GM23338 (cell line): ENCODE results near the gene ZDHHC9. TPM values are rescaled to one million over a fixed set of nuclear protein-coding genes. Genes with fewer than 3 reads are reported as not detected.

Experiments used
- ATAC-seq: fragments of 200-7000 bp; cut with Tn5 transposase; 3 replicates; pipeline ENCODE4 v1.9.1; 2020
- DNase-seq: peaks from one replicate; pipeline ENCODE4 v3.0.0-alpha.2; 2015; ENCODE audit warnings: low spot score
- H2AFZ ChIP-seq: fragments of 200-600 bp; sonication (generic); 2 replicates; pipeline ENCODE4 v1.8.0; 2016; ENCODE audit warnings: antibody characterized with exemption, mild to moderate bottlenecking, moderate library complexity
- H3F3A ChIP-seq: fragments of 200-600 bp; sonication (generic); replicated peaks from 2 replicates; pipeline ENCODE4 v1.8.0; 2017; ENCODE audit warnings: antibody characterized with exemption, mixed run types, low read depth
- H3K27ac ChIP-seq: fragments of 200-600 bp; sonication (generic); 2 replicates; pipeline ENCODE4 v1.6.1; 2016; ENCODE audit warnings: low read depth
- H3K27me3 ChIP-seq: fragments of 200-600 bp; sonication (generic); 2 replicates; pipeline ENCODE4 v1.8.0; 2016; ENCODE audit warnings: mild to moderate bottlenecking, mixed run types, moderate library complexity; ENCODE audit not compliant: insufficient read depth
- H3K36me3 ChIP-seq: fragments of 200-600 bp; sonication (generic); 2 replicates; pipeline ENCODE4 v1.8.0; 2016; ENCODE audit warnings: mild to moderate bottlenecking; ENCODE audit not compliant: insufficient read depth
- H3K4me1 ChIP-seq: fragments of 200-600 bp; sonication (generic); 2 replicates; pipeline ENCODE4 v1.8.0; 2016; ENCODE audit warnings: mild to moderate bottlenecking, moderate library complexity; ENCODE audit not compliant: insufficient read depth
- H3K4me2 ChIP-seq: fragments of 200-600 bp; sonication (generic); 2 replicates; pipeline ENCODE4 v1.7.1; 2017; ENCODE audit warnings: mixed run types
- H3K4me3 ChIP-seq: fragments of 200-600 bp; sonication (generic); 2 replicates; pipeline ENCODE4 v1.6.1; 2016; ENCODE audit warnings: mixed run types
- H3K79me2 ChIP-seq: fragments of 200-600 bp; sonication (generic); replicated peaks from 2 replicates; pipeline ENCODE4 v1.8.0; 2017; ENCODE audit warnings: mild to moderate bottlenecking; ENCODE audit not compliant: insufficient read depth
- H3K9me2 ChIP-seq: fragments of 200-600 bp; sonication (generic); 2 replicates; pipeline ENCODE4 v1.8.0; 2017; ENCODE audit not compliant: insufficient read depth
- H4K20me1 ChIP-seq: fragments of 200-600 bp; sonication (generic); replicated peaks from 2 replicates; pipeline ENCODE4 v1.8.0; 2017; ENCODE audit warnings: mild to moderate bottlenecking; ENCODE audit not compliant: insufficient read depth
- H3K27ac Mint-ChIP-seq: 2 replicates; pipeline ENCODE4 v1.8.0; 2020; ENCODE audit warnings: inconsistent platforms, mild to moderate bottlenecking, moderate library complexity, mixed read lengths
- H3K27me3 Mint-ChIP-seq: 3 replicates; pipeline ENCODE4 v1.8.0; 2022; ENCODE audit warnings: low read depth, mild to moderate bottlenecking, moderate library complexity, mixed read lengths, inconsistent platforms; ENCODE audit not compliant: insufficient read depth, poor library complexity
- H3K36me3 Mint-ChIP-seq: 3 replicates; pipeline ENCODE4 v1.8.0; 2021; ENCODE audit warnings: low read depth, mild to moderate bottlenecking, inconsistent platforms, moderate library complexity, mixed read lengths
- H3K4me1 Mint-ChIP-seq: 3 replicates; pipeline ENCODE4 v1.8.0; 2020; ENCODE audit warnings: mild to moderate bottlenecking, inconsistent platforms, mixed read lengths
- H3K4me3 Mint-ChIP-seq: 3 replicates; pipeline ENCODE4 v1.8.0; 2021; ENCODE audit warnings: moderate library complexity, mild to moderate bottlenecking, inconsistent platforms, mixed read lengths
- H3K9me3 Mint-ChIP-seq: 3 replicates; pipeline ENCODE4 v1.8.0; 2020; ENCODE audit warnings: moderate library complexity, mild to moderate bottlenecking, inconsistent platforms, mixed read lengths
- CREB1 ChIP-seq: fragments of 250-450 bp; sonication (Bioruptor Pico); IDR thresholded peaks from 2 replicates; pipeline ENCODE4 v1.5.0; 2020; ENCODE audit warnings: low read depth, mild to moderate bottlenecking, moderate library complexity
- CTCF ChIP-seq, 2 experiments: fragments of 200-600 bp in 1 of 2; sonication (generic) in 1 of 2; conservative IDR thresholded peaks; 2 replicates each; pipeline versions ENCODE4 v1.5.1 to v1.6.1; 2016 to 2017; ENCODE audit warnings: antibody characterized with exemption in 2 of 2, low read depth in 2 of 2, mild to moderate bottlenecking in 2 of 2, moderate library complexity in 1 of 2
- NANOG ChIP-seq: IDR thresholded peaks from 2 replicates; pipeline ENCODE4 v1.6.1; 2016; ENCODE audit warnings: antibody characterized with exemption, borderline replicate concordance
- polyA plus RNA-seq: library from polyadenylated mRNA; unstranded; fragments of >200 nt; fragmentation: Nextera tagmentation; extraction: Ambion mirVana; gene quantifications from 2 replicates; pipeline ENCODE4 v1.2.1, GENCODE V29; 2016
- total RNA-seq: library from RNA; depleted of rRNA; stranded (reverse); fragments of >200 nt; shearing (Covaris generic); gene quantifications from 2 replicates; pipeline ENCODE4 v1.2.3, GENCODE V29; 2014
- TF ChIP-seq, protein P1 (sequence below): fragments of 250-450 bp; sonication (Bioruptor Pico); IDR thresholded peaks from 2 replicates; pipeline ENCODE4 v1.5.0; 2020; ENCODE audit warnings: mild to moderate bottlenecking, moderate library complexity

The ZDHHC9 gene
- total and polyA plus RNA-seq, 2 experiments from 2014 or later, result 14.2 to 17.6 TPM

DNA sequence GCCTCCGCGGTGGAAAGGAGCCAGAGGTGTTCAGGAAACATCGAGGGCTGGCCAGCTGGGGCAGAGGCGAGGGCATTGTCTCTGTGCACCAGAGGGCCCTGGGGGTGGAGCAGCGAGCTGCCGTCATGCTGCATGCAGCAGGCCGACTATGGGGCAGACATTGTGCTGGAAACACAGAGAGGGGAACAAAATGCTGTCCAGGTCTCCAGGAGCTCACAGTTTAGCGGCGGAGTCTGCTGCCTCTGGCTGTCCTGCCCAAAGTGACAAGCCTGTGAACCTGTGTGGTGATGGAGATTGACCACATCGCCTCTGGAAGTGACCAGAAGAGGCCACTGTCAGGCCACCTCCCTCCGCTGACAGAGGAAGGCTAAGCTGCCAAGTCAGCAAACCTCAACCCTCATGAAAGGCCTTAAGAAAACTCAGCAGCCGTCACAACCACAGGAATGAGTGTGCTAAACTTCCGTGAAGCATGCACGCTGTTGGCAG lies 84.1 kb downstream of the ZDHHC9 start:
- ATAC-seq, result peak; percentile 26
- no peaks in the 10 kb centered on the region for H3K9me3 Mint-ChIP-seq
- no peak overlapping the region for H3K27ac ChIP-seq
- H3K4me1 Mint-ChIP-seq, result peaks cover 6% of the 10 kb centered on the region; the same call in 2 of the 3 replicates
- H3K36me3 Mint-ChIP-seq, result no peaks in the 10 kb centered on the region
- peak; percentile 2 for DNase-seq
- H3K27ac Mint-ChIP-seq, result no peak overlapping the region
- no peaks in the 10 kb centered on the region for H3K79me2 ChIP-seq
- H3K27me3 ChIP-seq, result no peaks in the 10 kb centered on the region
- H3F3A ChIP-seq, result no peaks in the 10 kb centered on the region
- H3K4me2 ChIP-seq, result no peak overlapping the region
- H3K4me3 Mint-ChIP-seq, result no peak overlapping the region
- H3K4me3 ChIP-seq, result no peak overlapping the region
- H3K9me2 ChIP-seq, result no peaks in the 10 kb centered on the region
- TF ChIP-seq, protein P1, sequence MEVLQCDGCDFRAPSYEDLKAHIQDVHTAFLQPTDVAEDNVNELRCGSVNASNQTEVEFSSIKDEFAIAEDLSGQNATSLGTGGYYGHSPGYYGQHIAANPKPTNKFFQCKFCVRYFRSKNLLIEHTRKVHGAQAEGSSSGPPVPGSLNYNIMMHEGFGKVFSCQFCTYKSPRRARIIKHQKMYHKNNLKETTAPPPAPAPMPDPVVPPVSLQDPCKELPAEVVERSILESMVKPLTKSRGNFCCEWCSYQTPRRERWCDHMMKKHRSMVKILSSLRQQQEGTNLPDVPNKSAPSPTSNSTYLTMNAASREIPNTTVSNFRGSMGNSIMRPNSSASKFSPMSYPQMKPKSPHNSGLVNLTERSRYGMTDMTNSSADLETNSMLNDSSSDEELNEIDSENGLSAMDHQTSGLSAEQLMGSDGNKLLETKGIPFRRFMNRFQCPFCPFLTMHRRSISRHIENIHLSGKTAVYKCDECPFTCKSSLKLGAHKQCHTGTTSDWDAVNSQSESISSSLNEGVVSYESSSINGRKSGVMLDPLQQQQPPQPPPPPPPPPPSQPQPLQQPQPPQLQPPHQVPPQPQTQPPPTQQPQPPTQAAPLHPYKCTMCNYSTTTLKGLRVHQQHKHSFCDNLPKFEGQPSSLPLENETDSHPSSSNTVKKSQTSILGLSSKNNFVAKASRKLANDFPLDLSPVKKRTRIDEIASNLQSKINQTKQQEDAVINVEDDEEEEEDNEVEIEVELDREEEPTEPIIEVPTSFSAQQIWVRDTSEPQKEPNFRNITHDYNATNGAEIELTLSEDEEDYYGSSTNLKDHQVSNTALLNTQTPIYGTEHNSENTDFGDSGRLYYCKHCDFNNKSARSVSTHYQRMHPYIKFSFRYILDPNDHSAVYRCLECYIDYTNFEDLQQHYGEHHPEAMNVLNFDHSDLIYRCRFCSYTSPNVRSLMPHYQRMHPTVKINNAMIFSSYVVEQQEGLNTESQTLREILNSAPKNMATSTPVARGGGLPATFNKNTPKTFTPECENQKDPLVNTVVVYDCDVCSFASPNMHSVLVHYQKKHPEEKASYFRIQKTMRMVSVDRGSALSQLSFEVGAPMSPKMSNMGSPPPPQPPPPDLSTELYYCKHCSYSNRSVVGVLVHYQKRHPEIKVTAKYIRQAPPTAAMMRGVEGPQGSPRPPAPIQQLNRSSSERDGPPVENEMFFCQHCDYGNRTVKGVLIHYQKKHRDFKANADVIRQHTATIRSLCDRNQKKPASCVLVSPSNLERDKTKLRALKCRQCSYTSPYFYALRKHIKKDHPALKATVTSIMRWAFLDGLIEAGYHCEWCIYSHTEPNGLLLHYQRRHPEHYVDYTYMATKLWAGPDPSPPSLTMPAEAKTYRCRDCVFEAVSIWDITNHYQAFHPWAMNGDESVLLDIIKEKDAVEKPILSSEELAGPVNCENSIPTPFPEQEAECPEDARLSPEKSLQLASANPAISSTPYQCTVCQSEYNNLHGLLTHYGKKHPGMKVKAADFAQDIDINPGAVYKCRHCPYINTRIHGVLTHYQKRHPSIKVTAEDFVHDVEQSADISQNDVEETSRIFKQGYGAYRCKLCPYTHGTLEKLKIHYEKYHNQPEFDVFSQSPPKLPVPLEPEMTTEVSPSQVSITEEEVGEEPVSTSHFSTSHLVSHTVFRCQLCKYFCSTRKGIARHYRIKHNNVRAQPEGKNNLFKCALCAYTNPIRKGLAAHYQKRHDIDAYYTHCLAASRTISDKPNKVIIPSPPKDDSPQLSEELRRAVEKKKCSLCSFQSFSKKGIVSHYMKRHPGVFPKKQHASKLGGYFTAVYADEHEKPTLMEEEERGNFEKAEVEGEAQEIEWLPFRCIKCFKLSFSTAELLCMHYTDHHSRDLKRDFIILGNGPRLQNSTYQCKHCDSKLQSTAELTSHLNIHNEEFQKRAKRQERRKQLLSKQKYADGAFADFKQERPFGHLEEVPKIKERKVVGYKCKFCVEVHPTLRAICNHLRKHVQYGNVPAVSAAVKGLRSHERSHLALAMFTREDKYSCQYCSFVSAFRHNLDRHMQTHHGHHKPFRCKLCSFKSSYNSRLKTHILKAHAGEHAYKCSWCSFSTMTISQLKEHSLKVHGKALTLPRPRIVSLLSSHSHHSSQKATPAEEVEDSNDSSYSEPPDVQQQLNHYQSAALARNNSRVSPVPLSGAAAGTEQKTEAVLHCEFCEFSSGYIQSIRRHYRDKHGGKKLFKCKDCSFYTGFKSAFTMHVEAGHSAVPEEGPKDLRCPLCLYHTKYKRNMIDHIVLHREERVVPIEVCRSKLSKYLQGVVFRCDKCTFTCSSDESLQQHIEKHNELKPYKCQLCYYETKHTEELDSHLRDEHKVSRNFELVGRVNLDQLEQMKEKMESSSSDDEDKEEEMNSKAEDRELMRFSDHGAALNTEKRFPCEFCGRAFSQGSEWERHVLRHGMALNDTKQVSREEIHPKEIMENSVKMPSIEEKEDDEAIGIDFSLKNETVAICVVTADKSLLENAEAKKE (CRISPR knock-in tag), result no peak
- no peak for TF ChIP-seq NANOG
- H3K36me3 ChIP-seq, result no peaks in the 10 kb centered on the region
- H2AFZ ChIP-seq, result no peak overlapping the region
- no peaks in the 10 kb centered on the region for H4K20me1 ChIP-seq
- peaks cover 8% of the 10 kb centered on the region for H3K27me3 Mint-ChIP-seq
- no peaks in the 10 kb centered on the region for H3K4me1 ChIP-seq

GRCh38 chrX:129755779-129756650 lies 87.7 kb downstream of the ZDHHC9 start:
- Mint-ChIP-seq H3K4me1 (peaks cover 17% of the 10 kb centered on the region), H3K27me3 (peaks cover 10% of the 10 kb centered on the region), H3K36me3 (no peaks in the 10 kb centered on the region), H3K27ac (no peak overlapping the region), H3K4me3 (no peak overlapping the region), H3K9me3 (no peaks in the 10 kb centered on the region)
- H3K36me3 ChIP-seq, result no peaks in the 10 kb centered on the region
- no peak for TF ChIP-seq CREB1
- peak; percentile 31 to 67 for TF ChIP-seq CTCF (conservative IDR thresholded peaks at IDR 0.05; ENCODE audit: low read depth in 2 of 2)
- no peaks in the 10 kb centered on the region for H4K20me1 ChIP-seq
- H3K27ac ChIP-seq, result no peak overlapping the region
- ATAC-seq (peak; percentile 92), DNase-seq (peak; percentile 55)
- no peaks in the 10 kb centered on the region for H3K4me1 ChIP-seq
- H3K9me2 ChIP-seq, result no peaks in the 10 kb centered on the region
- H3K27me3 ChIP-seq, result no peaks in the 10 kb centered on the region
- no peaks in the 10 kb centered on the region for H3F3A ChIP-seq
- H3K79me2 ChIP-seq, result no peaks in the 10 kb centered on the region
- H3K4me3 ChIP-seq, result no peak overlapping the region
- H3K4me2 ChIP-seq, result no peak overlapping the region
- 0 out of 2 replicates have a peak overlapping the region, but pooled peaks have one; percentile 38 for H2AFZ ChIP-seq
